Hepatocyte (in vitro differentiated cells): ENCODE measurements around the gene DNAJC5G.

Experiments used
- EZH2 ChIP-seq: fragments of 200-600 bp; sonication (generic); IDR thresholded peaks from 2 replicates; pipeline ENCODE4 v1.6.1; 2016; ENCODE audit warnings: antibody characterized with exemption, mild to moderate bottlenecking, borderline replicate concordance
- TF ChIP-seq, protein P1 (sequence below): fragments of 200-600 bp; sonication (generic); IDR thresholded peaks from 2 replicates; pipeline ENCODE4 v1.5.1; 2016; ENCODE audit warnings: antibody characterized with exemption, mild to moderate bottlenecking; ENCODE audit not compliant: poor library complexity

DNA sequence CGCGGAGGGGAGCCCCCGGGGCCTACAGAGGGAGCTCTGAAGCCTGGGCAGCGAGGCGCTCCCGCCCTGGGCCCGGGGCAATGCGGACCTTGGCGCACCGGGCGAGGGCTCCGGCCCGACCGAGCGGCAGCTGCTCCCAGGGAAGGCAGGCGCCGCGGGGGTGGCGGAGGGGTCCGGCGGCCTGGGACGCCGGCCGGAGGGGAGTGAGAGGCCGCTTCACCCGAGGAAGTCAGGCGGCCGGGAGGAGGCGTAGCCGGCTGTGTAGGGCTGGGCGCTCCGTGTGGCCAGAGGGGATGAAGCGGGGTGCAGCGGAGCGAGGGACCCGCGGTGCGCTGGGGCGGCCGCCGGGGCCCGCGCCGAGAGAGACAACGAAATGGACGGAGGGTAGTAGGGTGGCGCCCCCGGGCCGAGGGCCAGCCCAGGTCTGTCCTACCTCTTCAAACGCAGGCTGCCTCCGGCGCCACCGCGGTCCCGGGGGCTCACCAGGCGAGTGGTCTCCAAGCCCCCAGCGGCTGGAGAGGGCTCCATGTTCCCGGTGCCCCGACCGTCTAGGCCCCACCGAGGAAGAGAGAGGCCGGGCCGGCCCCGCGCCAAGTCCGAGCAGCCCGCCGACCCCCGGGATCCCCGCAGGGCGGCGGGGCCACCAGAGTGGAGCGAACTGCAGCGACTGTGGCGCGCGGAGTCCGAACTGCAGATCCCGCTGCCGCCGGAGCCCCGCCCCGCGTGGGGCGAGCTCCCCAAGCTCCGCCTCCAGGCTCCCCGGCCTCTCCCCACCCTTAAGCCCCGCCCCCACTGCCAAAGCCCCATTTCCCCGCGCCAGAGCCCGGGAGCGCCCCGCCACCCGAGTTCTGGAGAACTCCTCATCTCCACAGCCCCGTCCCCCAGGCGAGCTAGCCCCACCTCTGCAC lies 12.6 kb upstream of the DNAJC5G start, which contains the start of gene SLC30A3:
- TF ChIP-seq, protein P1, sequence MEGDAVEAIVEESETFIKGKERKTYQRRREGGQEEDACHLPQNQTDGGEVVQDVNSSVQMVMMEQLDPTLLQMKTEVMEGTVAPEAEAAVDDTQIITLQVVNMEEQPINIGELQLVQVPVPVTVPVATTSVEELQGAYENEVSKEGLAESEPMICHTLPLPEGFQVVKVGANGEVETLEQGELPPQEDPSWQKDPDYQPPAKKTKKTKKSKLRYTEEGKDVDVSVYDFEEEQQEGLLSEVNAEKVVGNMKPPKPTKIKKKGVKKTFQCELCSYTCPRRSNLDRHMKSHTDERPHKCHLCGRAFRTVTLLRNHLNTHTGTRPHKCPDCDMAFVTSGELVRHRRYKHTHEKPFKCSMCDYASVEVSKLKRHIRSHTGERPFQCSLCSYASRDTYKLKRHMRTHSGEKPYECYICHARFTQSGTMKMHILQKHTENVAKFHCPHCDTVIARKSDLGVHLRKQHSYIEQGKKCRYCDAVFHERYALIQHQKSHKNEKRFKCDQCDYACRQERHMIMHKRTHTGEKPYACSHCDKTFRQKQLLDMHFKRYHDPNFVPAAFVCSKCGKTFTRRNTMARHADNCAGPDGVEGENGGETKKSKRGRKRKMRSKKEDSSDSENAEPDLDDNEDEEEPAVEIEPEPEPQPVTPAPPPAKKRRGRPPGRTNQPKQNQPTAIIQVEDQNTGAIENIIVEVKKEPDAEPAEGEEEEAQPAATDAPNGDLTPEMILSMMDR, result no peak
- TF ChIP-seq EZH2, result peak; percentile 9
